ENCODE data around the gene SLK.

SLK gene

GRCh38 chr10:103942866-103943265 lies 24.1 kb upstream of the SLK start:
- DNase-seq = no peak

- DNase-seq = no peak
Measured at GRCh38 chr10:103947799-103948516, 19.0 kb upstream of the SLK start.

GRCh38 chr10:103949728-103950127 lies 17.2 kb upstream of the SLK start:
- DNase-seq = no peak

- no peak for DNase-seq
Measured at GRCh38 chr10:103951183-103951582, 15.8 kb upstream of the SLK start.

GRCh38 chr10:103951942-103952341 lies 15.0 kb upstream of the SLK start:
- no peak for DNase-seq

- DNase-seq = no peak
Measured at GRCh38 chr10:103954543-103954942, 12.4 kb upstream of the SLK start.

GRCh38 chr10:103958996-103959395 lies 7.9 kb upstream of the SLK start:
- DNase-seq = no peak

GRCh38 chr10:103960103-103960502 lies 6.8 kb upstream of the SLK start:
- no peak for DNase-seq

- DNase-seq = no peak
Measured at GRCh38 chr10:103967448-103968071, 620 bp downstream of the SLK start.

GRCh38 chr10:103968441-103969391 lies 1.8 kb downstream of the SLK start:
- DNase-seq = no peak

GRCh38 chr10:103969436-103969835 lies 2.5 kb downstream of the SLK start:
- DNase-seq = no peak

- no peak for DNase-seq
Measured at GRCh38 chr10:103969857-103970627, 3.1 kb downstream of the SLK start.

- DNase-seq = no peak
Measured at GRCh38 chr10:103975169-103975568, 8.2 kb downstream of the SLK start.

GRCh38 chr10:103977204-103977603 lies 10.3 kb downstream of the SLK start:
- DNase-seq = no peak

GRCh38 chr10:103979530-103979929 lies 12.6 kb downstream of the SLK start:
- no peak for DNase-seq

GRCh38 chr10:103980288-103980906 lies 13.5 kb downstream of the SLK start:
- no peak for DNase-seq

GRCh38 chr10:103982639-103983038 lies 15.7 kb downstream of the SLK start:
- no peak for DNase-seq

- DNase-seq = no peak
Measured at GRCh38 chr10:103983367-103983911, 16.5 kb downstream of the SLK start.

- DNase-seq = no peak
Measured at GRCh38 chr10:103985726-103986125, 18.8 kb downstream of the SLK start.

- DNase-seq = no peak
Measured at GRCh38 chr10:103986360-103986759, 19.4 kb downstream of the SLK start.

GRCh38 chr10:103990121-103990520 lies 23.2 kb downstream of the SLK start:
- no peak for DNase-seq

GRCh38 chr10:103990531-103990930 lies 23.6 kb downstream of the SLK start:
- no peak for DNase-seq

Data from GOT3 (cell line).